Measurements from ENCODE around the gene WDR74. TPM values are rescaled to one million over a fixed set of nuclear protein-coding genes. Genes with fewer than 3 reads are reported as not detected.

Gene WDR74
- total and polyA plus RNA-seq, 9 of the 15 experiments (the other 6 are each of a cell fraction or from before 2014, with no cell fraction given): 32.7 to 210 (median 114) TPM

DNA sequence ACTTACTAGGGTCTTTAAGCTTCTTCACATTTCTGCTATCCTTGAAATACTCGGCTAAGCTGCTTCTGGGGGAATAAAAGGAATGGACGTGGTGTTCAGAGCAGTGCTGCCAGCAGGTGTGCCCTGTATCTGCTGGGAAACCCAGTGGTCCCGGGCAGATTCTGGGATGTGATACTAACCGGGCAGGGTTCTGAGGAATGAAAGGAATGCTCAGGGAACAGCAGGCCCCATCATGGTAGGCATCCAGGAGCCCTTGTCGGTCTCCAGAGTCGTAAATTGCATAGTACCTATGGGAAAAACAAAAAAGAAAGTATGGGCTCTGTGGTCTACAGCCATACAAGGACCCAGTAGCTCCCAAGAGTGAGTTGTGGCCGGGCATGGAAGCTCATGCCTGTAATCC, 43.1 kb downstream of the WDR74 start (continued):
- TF ChIP-seq CBX2 (IDR thresholded peaks at IDR 0.05; ENCODE audit: insufficient read depth, low read length, poor library complexity, severe bottlenecking): no peak
- TF ChIP-seq ZNF23 (CRISPR knock-in tag; IDR thresholded peaks at IDR 0.05): no peak
- no peak for TF ChIP-seq NFXL1 (CRISPR knock-in tag; IDR thresholded peaks at IDR 0.05)
- TF ChIP-seq ZNF133 (CRISPR knock-in tag; IDR thresholded peaks at IDR 0.05): no peak
- TF ChIP-seq ZKSCAN3 (CRISPR knock-in tag; IDR thresholded peaks at IDR 0.05): no peak
- no peak for TF ChIP-seq RBM15 (IDR thresholded peaks at IDR 0.05; ENCODE audit: insufficient read depth, low read length)
- TF ChIP-seq RBM22 (IDR thresholded peaks at IDR 0.05; ENCODE audit: low read depth, low read length, poor library complexity, severe bottlenecking): no peak
- no peak for TF ChIP-seq STAT5B (CRISPR knock-in tag; IDR thresholded peaks at IDR 0.05)
- TF ChIP-seq CREB1 (IDR thresholded peaks at IDR 0.05): no peak
- TF ChIP-seq CREB1 (CRISPR knock-in tag; IDR thresholded peaks at IDR 0.05): no peak
- TF ChIP-seq HMGXB4 (CRISPR knock-in tag; IDR thresholded peaks at IDR 0.05): no peak
- TF ChIP-seq ZNF586 (CRISPR knock-in tag; conservative IDR thresholded peaks at IDR 0.05): no peak

Measured in K562 (cell line).